HepG2 (cell line): ENCODE measurements around the gene PLCL1.

Experiments
- GATA4 ChIP-seq: sonication (generic); IDR thresholded peaks from 2 replicates; pipeline ENCODE4 v1.6.1; 2016; ENCODE audit warnings: antibody characterized with exemption, low read depth, borderline replicate concordance
- SIN3B ChIP-seq: fragments of 150-350 bp; IDR thresholded peaks from 2 replicates; pipeline ENCODE4 v1.6.1; 2014; ENCODE audit warnings: low read length
- ZFP36L2 ChIP-seq: sonication (generic); formaldehyde crosslinking; IDR thresholded peaks from 2 replicates; pipeline ENCODE4 v1.4.0; 2020; ENCODE audit warnings: missing genetic modification reagents
- TF ChIP-seq, protein P1 (sequence below): sonication (generic); formaldehyde crosslinking; IDR thresholded peaks from 2 replicates; pipeline ENCODE4 v1.4.0; 2020; ENCODE audit warnings: low read depth, mild to moderate bottlenecking, missing genetic modification reagents

DNA sequence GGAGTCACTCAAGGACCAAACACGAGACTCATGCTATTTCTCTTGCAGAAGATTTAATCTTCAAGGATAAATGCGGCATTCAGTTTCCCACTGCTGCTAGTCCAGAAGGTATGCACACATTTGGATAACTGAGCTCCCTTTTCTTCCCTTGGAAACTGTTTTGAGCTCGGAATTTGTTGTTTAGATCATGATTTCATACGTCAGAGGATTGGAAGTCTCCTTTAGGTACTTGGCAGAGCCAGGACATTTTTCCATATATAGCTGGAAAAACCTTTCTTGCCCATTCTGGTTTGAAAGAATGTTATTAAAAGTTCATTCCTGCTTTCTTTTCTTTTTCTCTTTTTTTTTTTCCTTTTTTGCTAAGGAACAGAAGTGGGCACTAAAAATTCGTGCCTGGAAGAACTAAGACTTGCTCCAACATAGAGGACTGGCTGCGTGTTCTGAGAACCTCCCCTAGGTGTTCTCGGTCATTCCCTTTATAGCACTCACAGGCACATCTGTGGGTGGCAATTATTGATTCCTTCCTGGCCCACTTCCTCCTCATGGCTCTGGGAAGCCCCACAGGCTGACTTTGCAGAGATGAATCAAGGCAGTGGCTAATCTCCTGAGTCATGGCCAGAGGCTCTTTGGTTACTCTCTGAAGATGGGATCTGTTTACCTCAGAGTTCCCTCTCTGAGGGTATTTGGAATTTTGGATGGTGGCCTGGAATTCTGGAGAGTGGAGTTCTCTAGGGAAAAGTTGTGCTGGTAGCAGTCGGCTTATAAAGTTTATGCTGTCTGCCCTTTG is 104.8 kb downstream of the PLCL1 start:
- TF ChIP-seq, protein P1, sequence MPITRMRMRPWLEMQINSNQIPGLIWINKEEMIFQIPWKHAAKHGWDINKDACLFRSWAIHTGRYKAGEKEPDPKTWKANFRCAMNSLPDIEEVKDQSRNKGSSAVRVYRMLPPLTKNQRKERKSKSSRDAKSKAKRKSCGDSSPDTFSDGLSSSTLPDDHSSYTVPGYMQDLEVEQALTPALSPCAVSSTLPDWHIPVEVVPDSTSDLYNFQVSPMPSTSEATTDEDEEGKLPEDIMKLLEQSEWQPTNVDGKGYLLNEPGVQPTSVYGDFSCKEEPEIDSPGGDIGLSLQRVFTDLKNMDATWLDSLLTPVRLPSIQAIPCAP (CRISPR knock-in tag): no peak
- TF ChIP-seq ZFP36L2: no peak
- no peak for TF ChIP-seq SIN3B
- TF ChIP-seq GATA4: no peak
